ENCODE results near the gene AUTS2.

DNA sequence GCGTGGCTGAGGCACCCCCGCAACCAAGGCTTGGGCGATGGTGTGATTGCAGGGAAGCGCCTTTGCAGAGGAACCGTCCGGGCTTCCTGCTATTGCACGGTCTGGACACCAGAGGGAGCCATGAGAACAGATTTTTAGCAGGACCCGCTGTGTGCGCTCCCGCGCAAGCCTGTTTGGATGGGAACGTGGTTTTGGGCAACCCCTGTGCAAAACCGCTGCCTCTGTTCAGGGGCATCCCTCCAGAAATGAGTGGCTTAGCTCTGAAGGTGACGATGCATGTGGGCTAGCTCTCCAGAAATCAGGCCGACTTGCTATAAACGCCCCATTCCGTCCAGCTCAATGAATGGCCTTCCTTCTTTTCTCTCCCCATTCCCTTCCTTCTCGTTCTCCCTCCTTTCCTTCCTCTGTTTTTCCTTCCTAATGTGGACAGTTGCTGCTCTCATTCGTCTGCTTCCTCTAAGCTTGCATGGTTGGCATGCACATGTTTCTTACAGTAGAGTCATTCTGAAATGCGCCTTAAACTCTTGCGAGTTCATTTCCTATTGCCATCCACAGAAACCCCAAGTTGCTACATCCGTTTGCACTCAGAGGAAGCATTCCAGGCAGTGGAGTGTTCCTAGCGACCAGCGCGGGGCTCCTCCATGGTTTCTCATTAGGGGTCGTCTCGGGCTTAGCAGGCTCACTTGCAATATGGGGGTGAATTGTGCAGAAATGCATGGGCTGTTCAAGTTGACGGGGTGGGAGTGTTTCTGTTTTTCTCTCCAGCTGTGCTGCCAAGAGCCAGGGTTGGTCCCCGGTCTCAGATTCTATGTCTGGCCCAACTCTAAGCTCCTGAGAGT, 1231.2 kb downstream of the AUTS2 start:
- TF ChIP-seq REST (IDR thresholded peaks at IDR 0.05; ENCODE audit: insufficient read depth in 1 of 2, low read depth in 2 of 2, low read length in 1 of 2), result no peak
- peak; percentile 88 for TF ChIP-seq CTCF (IDR thresholded peaks at IDR 0.05)
- TF ChIP-seq POLR2AphosphoS5 (IDR thresholded peaks at IDR 0.05; ENCODE audit: low read depth, low read length), result no peak
- no peak for TF ChIP-seq SIN3A (IDR thresholded peaks at IDR 0.05; ENCODE audit: borderline replicate concordance, insufficient read depth, low read depth, low read length)
- no peak for TF ChIP-seq TCF7L2 (IDR thresholded peaks at IDR 0.05; ENCODE audit: low read depth, low read length)

Data from Panc1 (cell line).